Fibroblast of skin of right biceps (primary cell): ENCODE measurements around the gene PEX5.

Experiments used
- DNase-seq: peaks from one replicate; pipeline ENCODE4 v3.0.0-alpha.2; 2013

The PEX5 gene

DNA sequence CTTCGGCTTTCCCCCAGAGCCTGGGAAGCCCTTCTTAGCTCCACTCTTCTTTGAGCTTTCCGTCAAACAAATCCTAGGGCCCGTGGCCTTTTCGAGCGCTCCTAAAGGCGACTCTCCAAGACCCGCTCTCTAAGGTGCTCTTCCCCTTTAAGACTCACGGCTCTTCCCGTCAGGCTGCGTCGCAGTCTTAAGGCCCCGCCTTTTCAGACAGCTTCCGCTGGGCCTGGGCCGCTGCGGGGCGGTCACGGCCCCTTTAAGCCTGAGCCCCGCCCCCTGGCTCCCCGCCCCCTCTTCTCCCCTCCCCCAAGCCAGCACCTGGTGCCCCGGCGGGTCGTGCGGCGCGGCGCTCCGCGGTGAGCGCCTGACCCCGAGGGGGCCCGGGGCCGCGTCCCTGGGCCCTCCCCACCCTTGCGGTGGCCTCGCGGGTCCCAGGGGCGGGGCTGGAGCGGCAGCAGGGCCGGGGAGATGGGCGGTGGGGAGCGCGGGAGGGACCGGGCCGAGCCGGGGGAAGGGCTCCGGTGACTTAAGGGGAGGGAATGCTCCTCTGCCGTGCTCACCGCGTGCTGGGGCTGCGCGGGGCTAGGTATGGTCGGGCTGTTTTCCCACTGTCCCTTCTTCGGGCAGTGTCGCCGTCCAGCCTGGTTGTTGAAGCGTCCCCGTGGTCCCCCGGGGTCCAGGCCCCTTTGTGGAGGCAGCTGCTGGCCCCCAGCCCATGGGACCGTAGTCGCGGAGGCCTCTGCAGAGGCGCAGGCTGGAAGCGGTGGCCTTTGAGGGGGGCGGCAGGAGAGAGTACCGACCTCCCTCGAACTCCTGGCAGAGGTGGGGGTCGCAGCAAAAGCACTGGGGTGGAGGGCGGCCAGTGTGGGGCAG is at the start of gene PEX5:
Gene PEX5 (plus strand): TSS at position 289 of the 870 bp plus-strand sequence. CDS start 692 bp downstream, outside the sequence.
- peak; percentile 94 for DNase-seq

DNA sequence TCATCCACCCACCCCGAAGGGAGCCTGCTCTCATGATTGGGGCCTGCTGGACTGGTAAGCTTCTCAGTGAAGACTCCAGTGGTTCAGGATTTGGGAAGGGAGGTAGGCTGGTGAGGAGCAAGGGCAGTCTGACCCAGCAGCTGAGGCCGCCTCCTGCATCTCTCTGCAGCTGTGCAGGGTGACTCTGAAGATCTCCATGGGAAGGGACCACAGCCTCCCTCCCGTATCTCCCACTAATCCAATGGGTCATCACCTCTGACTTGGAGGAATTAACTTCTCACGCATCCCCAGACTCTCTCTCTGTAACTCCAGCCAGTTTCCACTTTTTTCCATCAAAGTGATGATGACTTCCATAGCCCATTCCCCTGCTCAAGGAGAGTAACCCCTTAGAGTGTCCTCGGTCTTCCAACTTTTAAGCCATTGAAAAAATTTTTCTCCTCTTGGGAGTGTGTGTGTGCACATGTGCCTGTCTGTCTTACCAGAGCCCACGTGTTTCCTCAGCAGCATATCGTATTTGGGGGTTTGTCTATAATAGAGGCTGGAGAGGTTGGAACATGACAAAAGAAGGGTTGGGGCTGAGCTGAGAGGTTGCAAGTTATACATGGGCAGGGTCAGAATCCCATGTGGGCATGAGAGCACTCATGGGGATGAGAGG is 48.0 kb upstream of the PEX5 start:
- no peak for DNase-seq

DNA sequence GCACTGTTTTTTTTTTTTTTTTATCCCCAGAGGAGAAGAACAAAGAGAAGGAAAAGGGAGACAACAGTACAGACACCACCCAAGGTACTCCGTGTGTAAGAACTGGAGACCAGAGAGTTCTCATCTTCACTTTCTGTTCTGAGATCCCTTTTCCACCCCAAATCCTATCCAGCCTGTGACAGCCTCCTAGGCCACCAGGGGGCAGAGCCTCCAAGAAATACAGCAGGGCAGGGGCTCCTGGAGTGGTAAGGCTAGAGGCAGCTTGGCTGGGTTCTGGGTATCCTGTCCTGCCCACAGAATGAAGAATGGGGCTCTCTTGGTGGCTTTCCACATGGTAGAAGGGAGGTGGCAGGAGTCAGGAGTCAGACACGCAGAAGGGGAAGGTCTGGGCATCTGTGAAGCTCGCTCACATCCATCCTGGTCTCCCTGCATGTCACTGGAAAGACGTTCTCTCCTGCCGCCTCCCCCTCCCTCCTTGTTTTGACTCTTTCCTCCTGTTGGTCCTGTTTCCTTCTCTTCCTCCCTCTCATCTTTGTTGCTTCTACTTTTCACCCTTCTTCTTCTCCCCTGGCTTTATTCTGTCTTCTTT is 47.3 kb upstream of the PEX5 start:
- peak; percentile 53 for DNase-seq

DNA sequence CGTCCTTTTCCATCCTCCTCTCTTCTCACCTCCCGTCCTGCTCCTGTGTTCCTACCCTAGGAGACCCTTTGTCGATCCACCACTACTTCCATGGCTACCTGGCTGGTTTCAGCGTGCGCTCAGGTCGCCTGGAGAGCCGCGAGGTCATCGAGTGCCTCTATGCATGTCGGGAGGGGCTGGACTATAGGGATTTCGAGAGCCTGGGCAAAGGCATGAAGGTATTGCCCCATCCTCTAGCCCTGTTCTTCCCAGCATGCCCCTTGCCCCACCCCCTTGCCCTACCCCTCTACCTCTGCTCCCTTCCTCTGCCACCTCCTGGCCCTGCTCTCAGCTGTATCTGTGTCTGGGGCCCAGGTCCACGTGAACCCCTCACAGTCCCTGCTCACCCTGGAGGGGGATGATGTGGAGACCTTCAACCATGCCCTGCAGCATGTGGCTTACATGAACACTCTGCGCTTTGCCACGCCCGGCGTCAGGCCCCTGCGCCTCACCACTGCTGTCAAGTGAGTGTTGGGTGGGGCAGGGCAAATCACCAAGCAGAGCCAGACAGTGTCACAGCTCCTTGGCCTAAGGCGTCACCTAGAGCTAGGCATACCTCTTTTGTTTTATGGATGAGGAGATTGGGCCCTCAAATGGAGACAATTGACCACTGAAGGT is 46.5 kb upstream of the PEX5 start:
- DNase-seq = no peak

DNA sequence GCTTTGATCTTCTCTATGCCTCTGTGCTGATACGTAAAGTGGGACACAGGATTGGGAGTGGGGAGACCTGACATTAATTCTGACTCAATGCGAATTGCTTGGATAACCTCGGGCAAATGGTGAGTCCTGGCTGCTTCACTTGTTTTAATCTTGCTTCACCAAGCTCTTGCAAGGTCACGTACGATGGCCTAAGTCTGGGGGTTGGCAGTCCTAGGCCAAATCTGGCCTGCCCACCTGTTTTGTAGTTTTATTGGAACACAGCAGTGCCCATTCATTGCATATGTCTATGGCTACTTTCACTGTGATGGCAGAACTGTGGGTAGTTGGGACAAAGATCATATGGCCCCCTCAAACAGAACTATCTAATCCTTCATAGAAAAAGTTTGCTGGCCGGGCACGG is 45.9 kb upstream of the PEX5 start:
- DNase-seq = no peak

DNA sequence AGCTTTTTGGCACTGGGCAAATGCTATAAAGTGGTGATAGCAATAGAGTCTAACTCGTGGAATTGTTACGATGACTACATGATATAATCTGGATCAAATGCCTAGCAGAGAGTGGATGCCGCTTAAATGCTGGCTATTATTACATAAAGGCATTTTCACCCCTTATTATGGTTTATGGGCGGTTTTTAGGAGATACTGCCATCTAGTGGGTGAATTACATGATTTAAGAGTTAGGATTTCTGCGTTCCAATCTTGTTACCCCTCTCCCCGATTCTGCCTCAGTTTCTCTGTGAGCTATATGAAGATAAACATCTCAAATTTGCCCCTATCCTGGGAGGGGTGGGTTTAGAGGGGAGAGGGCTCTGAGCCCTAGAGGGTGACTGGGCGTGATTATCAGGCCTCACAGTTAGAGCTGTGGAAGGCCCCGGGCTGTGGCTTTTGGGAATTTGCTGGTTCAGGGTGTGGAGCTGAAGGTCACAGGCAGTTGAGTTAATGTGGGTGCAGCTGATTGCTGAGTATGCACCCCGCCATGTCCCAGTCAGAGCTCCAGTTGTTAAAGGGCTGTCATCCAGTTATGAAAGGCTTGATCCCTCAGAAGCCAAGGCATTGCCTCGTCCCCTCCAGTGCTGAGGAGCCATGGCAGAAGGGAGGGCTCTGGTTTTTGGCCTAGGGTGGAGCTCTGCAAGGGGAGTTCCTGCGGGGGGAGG is 44.9 kb upstream of the PEX5 start:
- peak; percentile 34 for DNase-seq

DNA sequence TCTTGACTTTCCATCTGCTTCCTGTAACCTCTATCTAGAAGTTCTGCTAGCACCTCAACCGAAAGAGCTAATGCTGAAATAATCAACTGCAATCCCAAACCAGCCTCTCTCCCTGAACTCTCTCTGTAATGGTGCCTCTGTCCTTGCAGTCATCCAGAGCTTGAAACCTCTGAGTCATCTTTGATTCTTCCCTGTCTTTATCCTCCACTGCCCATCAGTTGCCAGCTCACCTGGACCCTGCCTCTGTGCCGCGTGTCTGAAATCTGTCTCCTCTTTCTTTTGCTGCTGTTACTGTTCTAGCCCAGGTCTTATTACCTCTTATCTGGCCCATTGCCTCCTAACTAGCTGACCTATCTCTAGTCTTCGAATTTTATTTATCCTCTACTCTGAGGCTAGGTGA is 43.8 kb upstream of the PEX5 start:
- DNase-seq = no peak

DNA sequence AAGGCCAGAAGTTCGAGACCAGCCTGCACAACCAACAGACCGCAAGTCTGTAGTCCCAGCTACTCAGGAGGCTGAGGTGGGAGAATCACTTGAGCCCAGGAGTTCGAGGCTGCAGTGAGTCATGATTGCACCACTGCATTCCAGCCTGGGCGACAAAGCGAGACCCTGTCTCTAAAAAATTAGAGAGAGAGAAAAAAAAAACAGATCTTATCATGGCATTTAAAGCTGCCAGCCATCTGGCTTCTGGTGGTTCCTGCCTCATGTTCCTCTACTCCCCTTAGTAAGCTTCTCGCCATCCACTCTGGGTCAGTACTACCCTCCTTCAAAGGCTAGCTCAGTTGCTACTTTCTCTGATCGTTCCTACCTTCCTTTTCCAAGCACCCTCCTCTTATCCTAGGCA is 43.3 kb upstream of the PEX5 start:
- no peak for DNase-seq

DNA sequence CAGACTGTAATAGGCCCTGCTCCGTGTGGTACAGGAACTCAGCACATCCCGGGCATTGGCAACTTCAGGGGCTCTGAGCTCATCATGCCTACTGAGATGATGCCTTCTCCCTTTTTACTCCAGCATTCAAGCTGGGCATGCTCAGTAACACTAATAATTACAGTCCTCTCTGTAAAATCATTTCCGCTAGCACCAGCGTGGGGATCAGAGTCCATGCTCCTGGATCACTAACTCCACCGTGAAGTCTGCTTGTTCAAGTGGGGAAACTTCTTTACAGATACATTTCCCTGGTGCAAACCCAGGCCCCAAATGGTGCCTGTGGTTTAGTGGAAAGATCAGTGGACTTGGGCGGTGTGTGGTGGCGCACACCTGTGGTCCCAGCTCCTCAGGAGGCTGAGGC is 42.6 kb upstream of the PEX5 start:
- no peak for DNase-seq

DNA sequence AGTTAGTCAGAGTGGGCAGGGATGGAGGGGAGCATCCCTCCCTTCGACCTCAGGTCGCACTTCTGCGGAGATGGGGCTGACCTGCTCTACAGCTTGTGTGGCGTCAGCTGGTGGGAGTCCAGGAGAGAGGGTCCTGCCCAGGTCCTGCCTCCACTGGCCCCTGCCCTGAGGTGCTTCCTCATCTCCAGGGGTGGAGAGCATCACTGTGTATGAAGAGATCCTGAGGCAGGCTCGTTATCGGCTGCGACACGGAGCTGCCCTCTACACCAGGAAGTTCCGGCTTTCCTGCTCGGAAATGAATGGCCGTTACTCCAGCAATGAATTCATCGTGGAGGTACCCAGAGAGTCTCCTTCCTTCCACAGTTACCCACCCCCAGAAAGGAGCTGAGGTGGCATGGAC is 39.1 kb upstream of the PEX5 start:
- no peak for DNase-seq

DNA sequence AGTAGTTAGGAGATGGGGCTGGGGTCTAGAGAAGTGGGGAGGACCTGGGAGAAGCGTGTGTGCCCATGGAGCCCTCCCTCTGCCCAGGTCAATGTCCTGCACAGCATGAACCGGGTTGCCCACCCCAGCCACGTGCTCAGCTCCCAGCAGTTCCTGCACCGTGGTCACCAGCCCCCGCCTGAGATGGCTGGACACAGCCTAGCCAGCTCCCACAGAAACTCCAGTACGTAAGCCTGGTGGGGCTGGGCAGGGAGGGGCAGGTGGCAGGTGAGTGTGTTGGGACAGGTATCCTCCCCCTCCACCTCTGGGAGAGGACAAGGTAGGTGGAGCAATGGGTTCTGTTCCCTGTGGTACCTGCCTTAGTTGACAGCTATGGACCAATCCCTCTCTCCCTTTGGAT is 38.6 kb upstream of the PEX5 start:
- DNase-seq = no peak

DNA sequence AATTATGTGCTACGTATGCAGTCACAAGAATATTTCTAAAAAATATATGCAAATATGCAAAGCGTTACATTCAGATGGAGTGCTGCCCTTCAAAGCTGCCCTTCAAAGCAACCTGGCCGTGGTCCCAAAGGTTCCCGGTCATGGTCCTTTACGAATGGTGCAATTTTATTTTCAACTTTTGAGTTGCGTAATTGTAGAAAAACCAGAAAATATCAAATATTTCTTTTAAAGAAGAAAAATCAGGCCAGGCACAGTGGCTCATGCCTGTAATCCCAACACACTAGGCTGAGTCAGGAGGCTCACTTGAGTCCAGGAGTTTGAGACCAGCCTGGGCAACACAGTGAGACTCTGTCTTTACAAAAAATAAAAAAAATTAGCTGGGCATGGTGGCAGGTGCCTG is 38.0 kb upstream of the PEX5 start:
- no peak for DNase-seq

DNA sequence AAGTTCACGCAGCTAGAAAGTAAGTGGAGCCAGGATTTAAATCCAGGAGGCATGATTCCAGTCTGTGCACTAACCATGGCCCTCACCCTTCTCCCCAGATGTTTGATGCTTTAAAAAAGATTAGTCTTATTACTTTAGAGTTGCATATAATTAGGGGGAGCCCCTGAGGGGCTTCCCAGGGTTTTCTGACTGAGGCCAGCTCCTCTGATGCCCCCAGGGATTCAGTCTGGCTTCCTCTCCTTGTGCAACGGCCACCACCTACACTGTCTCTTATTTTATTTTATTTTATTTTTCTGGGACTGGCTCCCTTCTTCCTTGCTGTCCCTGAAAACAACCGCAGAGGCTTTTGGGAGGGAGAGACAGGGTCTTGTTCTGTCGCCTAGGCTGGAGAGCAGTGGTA is 36.7 kb upstream of the PEX5 start:
- DNase-seq = no peak

DNA sequence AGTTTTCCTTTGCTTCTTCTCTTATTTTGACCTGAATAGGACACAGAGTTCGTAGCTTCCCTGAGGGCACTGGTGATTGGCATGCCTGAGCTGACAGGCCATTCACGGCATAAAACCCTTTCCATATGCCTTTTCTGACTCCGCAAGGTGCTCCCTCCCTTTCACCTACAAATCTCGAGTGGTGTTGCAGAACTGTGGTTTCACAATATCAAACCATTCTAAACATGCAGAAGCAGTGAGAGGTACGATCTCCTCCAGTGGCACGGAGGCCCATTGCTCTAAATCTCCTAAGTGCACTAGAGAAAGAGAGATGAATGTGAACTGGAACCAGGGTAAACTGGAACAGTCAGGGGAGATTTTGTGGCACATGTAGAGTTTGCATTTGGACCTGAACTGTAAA is 35.4 kb upstream of the PEX5 start:
- DNase-seq = no peak

DNA sequence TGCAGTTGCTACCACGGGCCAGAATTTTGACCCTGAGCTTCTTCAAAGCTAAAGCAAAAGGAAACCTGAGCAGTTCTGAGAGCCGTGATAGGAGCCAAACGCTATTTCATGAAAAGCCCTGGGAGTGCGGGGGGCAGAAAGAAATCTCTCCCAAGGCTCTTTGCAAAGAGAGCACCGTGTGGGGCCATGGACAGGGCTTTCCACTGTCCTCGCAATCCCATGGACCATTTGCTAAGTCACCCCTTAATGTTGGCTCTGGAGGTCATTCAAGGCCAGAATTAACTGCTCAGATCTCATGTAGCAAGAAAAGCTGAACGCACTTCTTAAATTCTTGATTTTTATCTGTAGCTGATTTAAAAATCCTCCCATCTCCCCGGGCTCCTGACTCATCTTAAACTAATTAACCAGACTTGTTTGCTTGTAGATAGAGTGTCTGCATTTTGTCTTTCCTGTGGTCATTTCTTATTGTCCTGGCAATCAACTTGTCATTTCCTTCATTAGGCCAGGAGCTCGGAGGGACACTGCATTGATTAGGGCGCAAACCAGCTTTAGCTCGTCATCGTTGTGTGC is 34.5 kb upstream of the PEX5 start:
- DNase-seq = no peak

DNA sequence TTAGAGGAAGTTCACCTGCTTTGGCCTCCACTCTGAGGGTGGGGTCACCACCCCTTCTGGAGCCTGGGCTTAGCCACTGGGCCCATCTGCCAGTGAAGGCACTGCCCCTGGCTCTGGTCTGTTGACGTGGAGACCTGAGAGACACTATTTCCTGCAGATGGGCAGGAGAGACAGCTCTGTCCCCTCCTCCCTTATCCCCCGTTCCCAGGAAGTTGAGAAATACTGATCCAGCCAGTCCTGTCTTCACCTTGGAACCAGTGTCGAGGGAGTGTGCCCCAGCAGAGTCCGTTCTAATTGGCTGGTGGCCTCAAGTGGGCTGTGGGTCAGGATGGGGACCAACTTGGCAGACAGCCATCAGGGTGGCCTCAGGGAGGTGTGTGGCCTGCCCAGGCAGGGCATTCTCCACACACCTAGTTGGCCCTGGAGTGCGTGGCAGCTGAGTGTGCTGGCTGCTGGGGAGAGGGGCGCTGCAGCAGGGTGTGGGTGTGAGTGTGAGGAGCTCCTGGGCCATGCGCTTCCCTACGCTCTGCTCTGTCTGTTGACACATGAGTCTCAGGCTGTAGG is 33.9 kb upstream of the PEX5 start:
- DNase-seq = no peak

DNA sequence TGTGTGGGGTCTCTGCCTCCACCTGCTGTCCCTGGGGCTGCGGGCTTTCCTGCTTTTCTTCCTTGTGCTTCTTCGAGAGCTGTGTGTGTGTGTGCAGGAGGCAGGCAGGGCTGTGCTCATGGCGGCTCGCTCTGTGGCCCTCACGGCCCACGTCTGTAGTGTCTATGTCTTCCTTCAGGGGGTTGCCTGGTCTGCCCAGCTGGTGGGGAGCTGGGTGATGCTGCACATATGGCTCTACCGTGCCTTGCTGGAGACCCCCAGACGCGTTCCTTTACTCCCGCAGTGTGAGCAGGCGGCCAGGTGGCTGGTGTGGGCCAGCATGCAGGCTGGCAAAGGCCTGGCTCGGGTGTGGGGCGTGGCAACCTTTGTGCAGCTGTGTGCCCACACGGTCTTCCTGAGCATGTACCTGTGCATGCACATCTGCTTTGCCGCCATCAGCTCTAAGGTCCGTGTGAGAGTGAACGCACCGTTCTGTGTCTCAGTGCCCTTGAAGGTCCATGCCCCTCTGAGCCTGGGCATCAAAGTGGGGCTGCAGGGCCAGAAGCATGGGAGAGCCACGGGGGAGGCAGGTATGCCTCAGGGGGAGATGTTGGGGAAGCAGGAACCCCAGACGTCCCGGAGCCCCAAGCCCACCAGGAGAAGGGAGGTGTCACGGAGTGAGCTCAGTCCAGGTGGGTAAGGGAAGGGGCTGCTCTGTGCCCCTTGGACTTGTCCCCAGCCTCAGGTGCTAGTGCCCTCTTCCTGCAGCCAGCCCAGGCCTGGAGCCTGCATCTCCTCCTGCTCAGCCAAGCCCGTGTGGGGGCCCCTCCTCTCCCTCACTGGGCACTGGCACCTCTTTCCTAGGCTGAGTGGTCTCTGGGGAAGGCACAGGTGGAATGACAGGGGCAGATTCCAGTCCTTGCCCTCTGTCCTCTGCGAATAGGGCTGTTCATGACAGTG is 33.0 kb upstream of the PEX5 start:
- DNase-seq = no peak

DNA sequence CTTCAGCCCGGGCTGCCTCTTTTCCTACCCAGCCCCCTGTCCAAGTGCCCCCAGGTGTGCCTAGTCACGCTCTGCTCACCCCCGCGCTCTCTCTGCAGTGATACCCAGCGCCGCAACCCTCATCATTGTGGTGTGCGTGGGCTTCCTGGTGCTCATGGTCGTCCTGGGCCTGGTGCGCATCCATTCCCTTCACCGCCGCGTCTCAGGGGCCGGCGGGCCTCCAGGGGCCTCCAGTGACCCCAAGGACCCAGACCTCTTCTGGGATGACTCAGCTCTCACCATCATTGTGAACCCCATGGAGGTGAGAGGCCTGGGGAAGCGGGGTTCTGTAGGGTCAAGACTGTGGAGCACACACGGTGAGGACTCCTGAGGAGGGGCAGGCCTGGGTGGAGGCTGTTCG is 32.1 kb upstream of the PEX5 start:
- no peak for DNase-seq

DNA sequence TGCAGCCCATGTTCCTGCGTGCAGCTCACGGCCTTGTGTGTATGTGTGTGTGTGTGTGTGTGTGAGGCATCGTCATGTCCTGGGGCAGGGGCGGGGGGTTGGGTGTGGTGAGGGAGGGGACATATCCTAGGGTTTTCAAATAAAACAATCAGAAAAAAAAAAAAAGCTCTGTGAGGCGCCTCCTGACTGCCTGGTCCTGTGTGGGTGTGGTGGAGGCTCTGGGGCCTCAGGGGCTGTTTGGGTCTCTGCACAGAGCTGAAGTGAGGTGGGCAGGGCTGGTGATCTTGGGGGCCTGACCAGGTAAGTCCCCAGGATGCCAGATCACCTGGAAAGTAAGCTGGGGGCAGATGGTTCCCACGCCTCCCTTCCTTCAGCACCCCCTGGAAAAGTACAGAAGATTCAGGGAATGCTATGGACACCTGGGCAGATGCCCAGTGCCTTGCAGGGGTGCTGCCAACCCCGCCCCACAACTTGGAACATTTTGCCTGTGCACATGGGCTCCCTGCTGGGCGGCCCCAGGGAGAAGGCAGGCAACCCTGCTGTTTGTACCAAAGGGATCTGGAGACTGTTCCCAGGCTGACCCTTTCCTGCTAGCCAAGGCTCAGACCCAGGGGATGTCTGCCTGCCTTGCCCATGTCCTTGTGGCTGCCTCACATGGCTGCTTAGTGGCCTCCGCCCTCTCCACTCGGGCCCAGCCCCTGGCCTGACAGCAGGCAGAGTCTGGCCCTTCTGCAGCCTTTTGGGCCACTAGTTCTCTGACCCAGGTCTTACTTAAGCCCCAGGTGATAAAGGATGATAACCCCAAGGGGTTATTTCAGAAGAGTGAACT is 30.5 kb upstream of the PEX5 start:
- no peak for DNase-seq

DNA sequence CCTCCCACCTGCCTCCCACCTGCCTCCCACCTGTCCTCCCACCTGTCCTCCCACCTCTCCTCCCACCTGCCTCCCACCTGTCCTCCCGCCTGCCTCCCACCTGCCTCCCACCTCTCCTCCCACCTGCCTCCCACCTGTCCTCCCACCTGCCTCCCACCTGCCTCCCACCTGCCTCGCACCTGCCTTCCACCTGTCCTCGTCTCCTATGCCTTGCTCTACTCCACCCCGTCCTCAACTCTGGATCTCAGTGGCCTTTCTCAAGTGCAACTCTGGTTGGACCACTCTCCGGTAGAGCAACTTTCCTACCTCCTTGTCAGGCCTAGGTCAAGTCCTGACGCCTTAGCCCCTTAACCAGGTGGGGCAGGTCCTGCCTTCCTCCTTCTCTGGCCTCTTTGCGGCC is 29.3 kb upstream of the PEX5 start:
- no peak for DNase-seq
